ENCODE results near the gene SLC37A1. TPM values are rescaled to one million over a fixed set of nuclear protein-coding genes. Genes with fewer than 3 reads are reported as not detected.

The SLC37A1 gene
- total RNA-seq, 1 experiment from 2014 or later = 37.7 TPM

GRCh38 chr21:42493109-42494060 lies 20.3 kb upstream of the SLC37A1 start:
- Mint-ChIP-seq H3K4me1 (peaks cover 18 to 25% of the 10 kb centered on the region in 2 experiments), H3K36me3 (ENCODE audit: insufficient read depth in 1 of 3, low read depth in 3 of 3) (no peaks in the 10 kb centered on the region), H3K9me3 (no peaks in the 10 kb centered on the region), H3K27me3 (ENCODE audit: low read depth) (peaks cover 14% of the 10 kb centered on the region), H3K27ac (no peak overlapping the region; a peak in 1 of 7 replicates), H3K4me3 (no peak overlapping the region)
- Histone ChIP-seq H3K9me3 (ENCODE audit: control insufficient read depth, low read depth, low read length) (no peaks in the 10 kb centered on the region), H3K56ac (ENCODE audit: insufficient read length, low read depth, low read length) (no peak overlapping the region), H2BK20ac (ENCODE audit: low read depth, low read length, poor library complexity, severe bottlenecking) (no peak overlapping the region), H3K23me2 (ENCODE audit: insufficient read length, low read depth, low read length, poor library complexity, severe bottlenecking) (peaks cover 12% of the 10 kb centered on the region), H4K5ac (ENCODE audit: insufficient read length, low read depth, low read length) (no peak overlapping the region), H2BK120ac (ENCODE audit: low read depth, low read length, poor library complexity, severe bottlenecking) (no peak overlapping the region), H3K79me2 (ENCODE audit: insufficient read depth, low read length) (no peaks in the 10 kb centered on the region), H2AFZ (ENCODE audit: low read length) (no peak overlapping the region), H3K9ac (ENCODE audit: extremely low read depth, insufficient read length, low read length) (no peak overlapping the region), H3K14ac (ENCODE audit: insufficient read depth, low read length) (no peak overlapping the region), H3K27ac (ENCODE audit: insufficient read length, low read depth, low read length) (no peak overlapping the region), H2BK15ac (ENCODE audit: low read depth, low read length) (no peak overlapping the region), H2BK12ac (ENCODE audit: insufficient read length, low read depth, low read length) (no peak overlapping the region), H3K18ac (ENCODE audit: insufficient read length, low read depth, low read length) (no peak overlapping the region), H4K91ac (ENCODE audit: insufficient read length, low read depth, low read length) (no peak overlapping the region), H4K20me1 (ENCODE audit: control insufficient read depth, insufficient read depth, insufficient read length) (no peaks in the 10 kb centered on the region), H3K23ac (ENCODE audit: insufficient read length, low read depth, low read length) (no peak overlapping the region), H3K4me2 (ENCODE audit: insufficient read depth, insufficient read length, low read length) (no peak overlapping the region), H3K4me1 (ENCODE audit: insufficient read depth, low read length) (no peaks in the 10 kb centered on the region; the same call in 1 of the 2 replicates), H4K8ac (replicated peaks; ENCODE audit: insufficient read length, low read depth, low read length) (no peak overlapping the region), H3T11ph (ENCODE audit: low read length) (no peak overlapping the region), H2BK5ac (ENCODE audit: insufficient read length, low read length) (no peak overlapping the region), H3K27me3 (ENCODE audit: insufficient read depth, low read length) (no peaks in the 10 kb centered on the region), H3K79me1 (ENCODE audit: insufficient read depth, low read depth, low read length, poor library complexity, severe bottlenecking) (no peaks in the 10 kb centered on the region), H3K4ac (ENCODE audit: low read depth, low read length) (no peak overlapping the region), H2AK5ac (ENCODE audit: insufficient read length, low read length) (no peak overlapping the region)
- WGBS (ENCODE audit: extremely low coverage, insufficient read length, low lambda C conversion rate) = no CpG with 5 or more reads among the region's 13 CpGs
- no peak for TF ChIP-seq CTCF (conservative IDR thresholded peaks at IDR 0.05)
- no peak for DNase-seq
